HG03025 (cell line): ENCODE results near the gene MED25.
A peak's percentile ranks its signal among the peaks of the same experiment; 100 is the strongest.

ENCODE experiments used
- ATAC-seq: cut with Tn5 transposase; IDR thresholded peaks from one replicate; pipeline ENCODE4 v1.9.1; 2021; ENCODE audit warnings: mild to moderate bottlenecking, moderate library complexity; ENCODE audit not compliant: unreplicated experiment, low FRiP score

The MED25 gene

GRCh38 chr19:49869484-49870308 lies 51.6 kb downstream of the MED25 start:
- ATAC-seq = peak; percentile 54

- no peak for ATAC-seq
Measured at GRCh38 chr19:49870309-49870901, 52.3 kb downstream of the MED25 start.

GRCh38 chr19:49871349-49871985 lies 53.4 kb downstream of the MED25 start:
- no peak for ATAC-seq

- ATAC-seq = no peak
Measured at GRCh38 chr19:49872245-49873128, 54.4 kb downstream of the MED25 start.

GRCh38 chr19:49873129-49873521 lies 55.0 kb downstream of the MED25 start:
- ATAC-seq = no peak

GRCh38 chr19:49873834-49874233 lies 55.7 kb downstream of the MED25 start:
- no peak for ATAC-seq

GRCh38 chr19:49874503-49875157 lies 56.5 kb downstream of the MED25 start:
- no peak for ATAC-seq

GRCh38 chr19:49875177-49875576 lies 57.1 kb downstream of the MED25 start:
- no peak for ATAC-seq

GRCh38 chr19:49875857-49876421 lies 57.9 kb downstream of the MED25 start:
- no peak for ATAC-seq

- peak; percentile 45 for ATAC-seq
Measured at GRCh38 chr19:49876422-49877019, 58.4 kb downstream of the MED25 start.

- peak; percentile 59 for ATAC-seq
Measured at GRCh38 chr19:49877020-49877878, 59.2 kb downstream of the MED25 start, which contains the start of the genes AKT1S1 and TBC1D17. TSS of gene AKT1S1 (minus strand) at chr19:49877355. CDS start at chr19:49873295, 4,060 bp downstream. TSS of gene TBC1D17 (plus strand) at chr19:49877702. CDS start at chr19:49877724, 22 bp downstream.

- peak; percentile 42 for ATAC-seq
Measured at GRCh38 chr19:49877879-49878743, 60.0 kb downstream of the MED25 start.

GRCh38 chr19:49878744-49879070 lies 60.6 kb downstream of the MED25 start:
- no peak for ATAC-seq

GRCh38 chr19:49879243-49879963 lies 61.3 kb downstream of the MED25 start:
- no peak for ATAC-seq

GRCh38 chr19:49880162-49880869 lies 62.2 kb downstream of the MED25 start:
- ATAC-seq = no peak

- ATAC-seq = no peak
Measured at GRCh38 chr19:49881186-49881585, 63.1 kb downstream of the MED25 start.
